ENCODE data around the gene TMEM272.

TMEM272 gene

GRCh38 chr13:51805925-51806324, 39.1 kb downstream of the TMEM272 start:
- DNase-seq (ENCODE audit: low spot score): no peak
- FAIRE-seq: no peak

- no peak for DNase-seq (ENCODE audit: low spot score)
- no peak for FAIRE-seq
Measured at GRCh38 chr13:51805313-51805712, 39.7 kb downstream of the TMEM272 start.

GRCh38 chr13:51804295-51805172, 40.4 kb downstream of the TMEM272 start:
- FAIRE-seq (no peak), DNase-seq (ENCODE audit: low spot score) (no peak)

- no peak for FAIRE-seq
- DNase-seq (ENCODE audit: low spot score): peak; percentile 90
Measured at GRCh38 chr13:51803422-51804294, 41.3 kb downstream of the TMEM272 start, which contains the start of gene DHRS12. TSS of gene DHRS12 (minus strand) at chr13:51804163. CDS start at chr13:51799659, 4,504 bp downstream.

GRCh38 chr13:51802631-51803418, 42.2 kb downstream of the TMEM272 start:
- FAIRE-seq (no peak), DNase-seq (ENCODE audit: low spot score) (no peak)

- DNase-seq (ENCODE audit: low spot score): no peak
- no peak for FAIRE-seq
Measured at GRCh38 chr13:51801631-51802099, 43.3 kb downstream of the TMEM272 start.

GRCh38 chr13:51800486-51800885, 44.5 kb downstream of the TMEM272 start:
- FAIRE-seq (no peak), DNase-seq (ENCODE audit: low spot score) (no peak)

- no peak for DNase-seq (ENCODE audit: low spot score)
Measured at GRCh38 chr13:51799261-51799660, 45.7 kb downstream of the TMEM272 start.

GRCh38 chr13:51797664-51798488, 47.1 kb downstream of the TMEM272 start:
- peak; percentile 63 for DNase-seq (ENCODE audit: low spot score)
- FAIRE-seq: no peak

More at GRCh38 chr13:51799261-51799660, 45.7 kb downstream of the TMEM272 start:
- FAIRE-seq: no peak

- FAIRE-seq (no peak), DNase-seq (ENCODE audit: low spot score) (no peak)
Measured at GRCh38 chr13:51796546-51796945, 48.4 kb downstream of the TMEM272 start.

- FAIRE-seq (no peak), DNase-seq (ENCODE audit: low spot score) (no peak)
Measured at GRCh38 chr13:51795419-51795818, 49.6 kb downstream of the TMEM272 start.

GRCh38 chr13:51794964-51795363, 50.0 kb downstream of the TMEM272 start:
- FAIRE-seq (no peak), DNase-seq (ENCODE audit: low spot score) (no peak)

GRCh38 chr13:51793570-51794271, 51.3 kb downstream of the TMEM272 start:
- peak; percentile 65 for DNase-seq (ENCODE audit: low spot score)
- FAIRE-seq: no peak

- DNase-seq (ENCODE audit: low spot score): no peak
- FAIRE-seq: no peak
Measured at GRCh38 chr13:51786425-51787265, 58.3 kb downstream of the TMEM272 start.

GRCh38 chr13:51785712-51786424, 59.1 kb downstream of the TMEM272 start:
- DNase-seq (ENCODE audit: low spot score): no peak

GRCh38 chr13:51784097-51784496, 60.9 kb downstream of the TMEM272 start:
- DNase-seq (ENCODE audit: low spot score) (no peak), FAIRE-seq (no peak)

More at GRCh38 chr13:51785712-51786424, 59.1 kb downstream of the TMEM272 start:
- no peak for FAIRE-seq

- FAIRE-seq: no peak
- DNase-seq (ENCODE audit: low spot score): no peak
Measured at GRCh38 chr13:51783428-51784094, 61.4 kb downstream of the TMEM272 start.
